Lung (tissue), 16 donors: ENCODE measurements around the gene ATRX. TPM values are rescaled to one million over a fixed set of nuclear protein-coding genes. Genes with fewer than 3 reads are reported as not detected.
"Not testable (repeated sequence)": the region's sequence is repeated elsewhere in the genome, so short reads cannot be mapped to it uniquely, and the experiment has no call there.

ENCODE experiments used
- ATAC-seq: fragments of 200-7000 bp; cut with Tn5 transposase; one replicate; pipeline ENCODE4 v1.9.1; 2020; ENCODE audit warnings: moderate number of reproducible peaks; ENCODE audit not compliant: insufficient read depth, low FRiP score
- DNase-seq, 3 donors: peaks; one replicate each; pipeline ENCODE4 v3.0.0-alpha.2; 2013 to 2017
- H3K27ac ChIP-seq, 2 donors: one replicate each; pipeline ENCODE4 v1.5.1; 2013; ENCODE audit warnings: mild to moderate bottlenecking in 2 of 2, moderate library complexity in 2 of 2, control low read depth in 1 of 2, inconsistent platforms in 1 of 2, low read depth in 1 of 2, low read length in 1 of 2
- H3K27me3 ChIP-seq, 3 donors: one replicate each; pipeline ENCODE4 v1.5.1; 2013; ENCODE audit warnings: low read length in 2 of 3; ENCODE audit not compliant: control insufficient read depth in 3 of 3, insufficient read depth in 3 of 3
- H3K36me3 ChIP-seq, 4 donors: one replicate each; pipeline ENCODE4 v1.5.1; 2013; ENCODE audit warnings: low read length in 4 of 4, mild to moderate bottlenecking in 1 of 4, moderate library complexity in 1 of 4; ENCODE audit not compliant: control insufficient read depth in 4 of 4, insufficient read depth in 4 of 4
- H3K4me1 ChIP-seq, 5 donors: one replicate each; pipeline ENCODE4 v1.5.1; 2013; ENCODE audit warnings: low read length in 5 of 5, mild to moderate bottlenecking in 2 of 5, moderate library complexity in 1 of 5; ENCODE audit not compliant: control insufficient read depth in 5 of 5, insufficient read depth in 5 of 5
- H3K4me3 ChIP-seq: one replicate; pipeline ENCODE4 v1.5.1; 2013; ENCODE audit warnings: mild to moderate bottlenecking, control low read depth, moderate library complexity
- H3K9ac ChIP-seq, 2 donors: one replicate each; pipeline ENCODE4 v1.5.1; 2013; ENCODE audit warnings: low read length in 2 of 2, control low read depth in 1 of 2; ENCODE audit not compliant: insufficient read depth in 1 of 2
- H3K9me3 ChIP-seq, 4 donors: one replicate each; pipeline ENCODE4 v1.5.1; 2013; ENCODE audit warnings: low read length in 3 of 4, mild to moderate bottlenecking in 1 of 4, moderate library complexity in 1 of 4; ENCODE audit not compliant: control insufficient read depth in 4 of 4, insufficient read depth in 3 of 4
- WGBS, 2 donors: extraction: QIAGEN DNeasy Blood & Tissue Kit; methylation state at CpG; one replicate each; pipeline ENCODE4 v1.1.7; 2013; 5-methylcytosine and 5-hydroxymethylcytosine counted together
- long read RNA-seq, 5 donors: transcript quantifications; one replicate each; lab custom pipeline, GENCODE V29; 2026
- polyA plus RNA-seq, 2 donors: library from polyadenylated mRNA; stranded (reverse); fragments of 200-250 nt; gene quantifications; one replicate each; pipeline ENCODE4 v1.2.1, GENCODE V29; 2013
- total RNA-seq, 2 donors: library from RNA; depleted of rRNA in 1 of 2; stranded (reverse); fragments of >200 nt in 1 of 2; gene quantifications; one replicate each; pipeline ENCODE4 v1.2.1, GENCODE V29; 2014 to 2021
- TF ChIP-seq, protein P1 (sequence below): IDR thresholded peaks from 2 replicates; pipeline ENCODE4 v1.5.1; 2012; ENCODE audit warnings: mild to moderate bottlenecking; ENCODE audit errors: control extremely low read depth, extremely low read depth
- donor health status: control.
- donor health status: control.
- donor health status: Bipolar disorder and iron deficiency.
- donor health status: healthy.
- donor health status: DM: yes; HTN: yes; CAD: no.

ATRX gene, protein sequence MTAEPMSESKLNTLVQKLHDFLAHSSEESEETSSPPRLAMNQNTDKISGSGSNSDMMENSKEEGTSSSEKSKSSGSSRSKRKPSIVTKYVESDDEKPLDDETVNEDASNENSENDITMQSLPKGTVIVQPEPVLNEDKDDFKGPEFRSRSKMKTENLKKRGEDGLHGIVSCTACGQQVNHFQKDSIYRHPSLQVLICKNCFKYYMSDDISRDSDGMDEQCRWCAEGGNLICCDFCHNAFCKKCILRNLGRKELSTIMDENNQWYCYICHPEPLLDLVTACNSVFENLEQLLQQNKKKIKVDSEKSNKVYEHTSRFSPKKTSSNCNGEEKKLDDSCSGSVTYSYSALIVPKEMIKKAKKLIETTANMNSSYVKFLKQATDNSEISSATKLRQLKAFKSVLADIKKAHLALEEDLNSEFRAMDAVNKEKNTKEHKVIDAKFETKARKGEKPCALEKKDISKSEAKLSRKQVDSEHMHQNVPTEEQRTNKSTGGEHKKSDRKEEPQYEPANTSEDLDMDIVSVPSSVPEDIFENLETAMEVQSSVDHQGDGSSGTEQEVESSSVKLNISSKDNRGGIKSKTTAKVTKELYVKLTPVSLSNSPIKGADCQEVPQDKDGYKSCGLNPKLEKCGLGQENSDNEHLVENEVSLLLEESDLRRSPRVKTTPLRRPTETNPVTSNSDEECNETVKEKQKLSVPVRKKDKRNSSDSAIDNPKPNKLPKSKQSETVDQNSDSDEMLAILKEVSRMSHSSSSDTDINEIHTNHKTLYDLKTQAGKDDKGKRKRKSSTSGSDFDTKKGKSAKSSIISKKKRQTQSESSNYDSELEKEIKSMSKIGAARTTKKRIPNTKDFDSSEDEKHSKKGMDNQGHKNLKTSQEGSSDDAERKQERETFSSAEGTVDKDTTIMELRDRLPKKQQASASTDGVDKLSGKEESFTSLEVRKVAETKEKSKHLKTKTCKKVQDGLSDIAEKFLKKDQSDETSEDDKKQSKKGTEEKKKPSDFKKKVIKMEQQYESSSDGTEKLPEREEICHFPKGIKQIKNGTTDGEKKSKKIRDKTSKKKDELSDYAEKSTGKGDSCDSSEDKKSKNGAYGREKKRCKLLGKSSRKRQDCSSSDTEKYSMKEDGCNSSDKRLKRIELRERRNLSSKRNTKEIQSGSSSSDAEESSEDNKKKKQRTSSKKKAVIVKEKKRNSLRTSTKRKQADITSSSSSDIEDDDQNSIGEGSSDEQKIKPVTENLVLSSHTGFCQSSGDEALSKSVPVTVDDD (N-terminal part only)
- total RNA-seq (100 to 1,000 TPM in 1 of 2 donors, 10 to 100 TPM in 1; 61.7 to 208 TPM), polyA plus RNA-seq (10 to 100 TPM; 10.6 to 12.1 TPM)
- long read RNA-seq, donor 1, full-length matches to known transcripts = 8 of 49 reads
- long read RNA-seq, donor 1, partial matches to known transcripts = 41 of 49 reads
- long read RNA-seq, donor 1, other reads (novel, unspliced or antisense) = 0 of 49 reads
- long read RNA-seq, donor 2, partial matches to known transcripts = 10 of 12 reads
- long read RNA-seq, donor 2, other reads (novel, unspliced or antisense) = 0 of 12 reads
- long read RNA-seq, donor 3, transcript ATRX-207 (2 exons, 2,967 nt) = major isoform, 5 of 60 reads
- long read RNA-seq, donor 3, partial matches to known transcripts = 51 of 60 reads
- long read RNA-seq, donor 3, other reads (novel, unspliced or antisense) = 0 of 60 reads
- long read RNA-seq, donor 4, transcript ATRX-207 (2 exons, 2,967 nt) = major isoform, 5 of 29 reads
- long read RNA-seq, donor 4, partial matches to known transcripts = 21 of 29 reads
- long read RNA-seq, donor 4, other reads (novel, unspliced or antisense) = 0 of 29 reads
- long read RNA-seq, donor 5, partial matches to known transcripts = 64 of 73 reads
- long read RNA-seq, donor 5, other reads (novel, unspliced or antisense) = 0 of 73 reads

DNA sequence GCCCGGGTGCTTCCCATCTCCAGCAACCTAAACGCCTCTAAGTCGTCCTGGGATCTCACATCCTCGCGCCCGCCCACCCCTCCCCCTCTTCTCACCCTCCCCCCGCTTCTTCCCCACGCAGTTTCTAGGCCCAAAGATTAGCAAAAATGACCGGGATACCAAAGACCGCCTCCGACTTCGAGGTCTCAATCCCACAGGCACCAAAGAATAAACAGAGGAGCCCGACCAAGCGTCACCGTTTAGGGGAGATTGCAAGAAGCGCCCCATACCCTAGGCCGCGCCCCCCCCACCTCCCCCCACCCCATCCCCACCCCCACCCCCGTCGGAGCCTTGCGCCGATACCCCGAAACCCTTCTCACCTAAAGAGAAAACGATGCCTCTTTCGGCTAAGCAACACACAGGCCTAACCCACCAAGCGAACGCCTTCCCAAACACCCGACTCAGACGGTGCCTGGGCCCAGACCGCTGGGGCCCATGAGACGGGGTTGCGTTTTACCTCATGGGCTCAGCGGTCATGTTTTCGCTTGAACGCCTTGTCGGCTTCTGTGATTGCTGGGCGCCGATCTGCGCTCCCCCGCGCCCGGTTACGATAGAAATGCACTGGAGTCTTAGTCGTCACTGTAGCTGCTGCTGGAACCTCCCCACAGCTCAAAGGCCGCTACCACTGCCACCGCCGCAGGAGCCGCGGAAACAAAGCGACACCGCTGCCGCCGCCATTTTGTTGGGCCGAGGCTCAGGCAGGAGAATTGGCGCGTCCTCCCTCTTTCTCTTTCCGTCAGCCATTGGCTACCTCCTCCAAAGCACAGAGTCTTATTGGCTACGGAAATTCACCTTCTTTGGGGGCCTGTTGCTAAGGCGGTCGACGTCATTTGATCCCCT is at the start of gene ATRX:
Gene ATRX (minus strand): TSS at position 731 of the 879 bp plus-strand sequence. CDS start 215 bp downstream, at position 516.
- ATAC-seq = peak; percentile 76
- H3K36me3 ChIP-seq = no peaks in the 10 kb centered on the region
- H3K27ac ChIP-seq = peak within 1 kb of the TSS; percentile 84 to 96
- no peaks in the 10 kb centered on the region for H3K9me3 ChIP-seq
- H3K4me3 ChIP-seq = peak within 1 kb of the TSS; percentile 65
- H3K9ac ChIP-seq = peak within 1 kb of the TSS; percentile 90
- WGBS, 2 donors = 0 to 31% methylated on average over 42 to 61 of the region's 61 CpGs
- H3K27me3 ChIP-seq = no peaks in the 10 kb centered on the region
- peak; percentile 88 to 94 (median 91) for DNase-seq
- TF ChIP-seq, protein P1, sequence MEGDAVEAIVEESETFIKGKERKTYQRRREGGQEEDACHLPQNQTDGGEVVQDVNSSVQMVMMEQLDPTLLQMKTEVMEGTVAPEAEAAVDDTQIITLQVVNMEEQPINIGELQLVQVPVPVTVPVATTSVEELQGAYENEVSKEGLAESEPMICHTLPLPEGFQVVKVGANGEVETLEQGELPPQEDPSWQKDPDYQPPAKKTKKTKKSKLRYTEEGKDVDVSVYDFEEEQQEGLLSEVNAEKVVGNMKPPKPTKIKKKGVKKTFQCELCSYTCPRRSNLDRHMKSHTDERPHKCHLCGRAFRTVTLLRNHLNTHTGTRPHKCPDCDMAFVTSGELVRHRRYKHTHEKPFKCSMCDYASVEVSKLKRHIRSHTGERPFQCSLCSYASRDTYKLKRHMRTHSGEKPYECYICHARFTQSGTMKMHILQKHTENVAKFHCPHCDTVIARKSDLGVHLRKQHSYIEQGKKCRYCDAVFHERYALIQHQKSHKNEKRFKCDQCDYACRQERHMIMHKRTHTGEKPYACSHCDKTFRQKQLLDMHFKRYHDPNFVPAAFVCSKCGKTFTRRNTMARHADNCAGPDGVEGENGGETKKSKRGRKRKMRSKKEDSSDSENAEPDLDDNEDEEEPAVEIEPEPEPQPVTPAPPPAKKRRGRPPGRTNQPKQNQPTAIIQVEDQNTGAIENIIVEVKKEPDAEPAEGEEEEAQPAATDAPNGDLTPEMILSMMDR = no peak
- peaks cover 0 to 4% (median 0%) of the 10 kb centered on the region in 5 donors for H3K4me1 ChIP-seq

DNA sequence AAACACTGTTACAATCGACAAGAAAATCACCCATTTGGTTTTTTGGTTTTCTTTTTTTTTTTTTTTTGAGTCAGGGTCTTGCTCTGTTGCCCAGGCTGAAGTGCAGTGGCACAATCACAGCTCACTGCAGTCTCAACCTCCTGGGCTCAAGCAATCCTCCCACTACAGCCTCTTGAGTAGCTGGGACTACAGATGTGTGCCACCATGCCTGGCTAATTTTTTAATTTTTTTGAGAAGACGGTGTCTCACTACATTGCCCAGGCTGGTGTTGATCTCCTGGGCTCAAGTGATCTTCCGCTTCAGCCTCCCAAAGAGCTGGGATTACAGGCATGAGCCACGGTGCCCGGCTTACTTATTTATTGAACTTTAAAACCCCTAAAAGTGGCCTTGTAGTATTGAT is 45.5 kb upstream of the ATRX start:
- H3K4me3 ChIP-seq, H3K9me3 ChIP-seq, ATAC-seq, H3K4me1 ChIP-seq, DNase-seq, H3K27ac ChIP-seq, H3K9ac ChIP-seq, H3K27me3 ChIP-seq, H3K36me3 ChIP-seq: not testable (repeated sequence)
- WGBS, 2 donors = 83 to 99% methylated on average over 5 of the region's 5 CpGs

DNA sequence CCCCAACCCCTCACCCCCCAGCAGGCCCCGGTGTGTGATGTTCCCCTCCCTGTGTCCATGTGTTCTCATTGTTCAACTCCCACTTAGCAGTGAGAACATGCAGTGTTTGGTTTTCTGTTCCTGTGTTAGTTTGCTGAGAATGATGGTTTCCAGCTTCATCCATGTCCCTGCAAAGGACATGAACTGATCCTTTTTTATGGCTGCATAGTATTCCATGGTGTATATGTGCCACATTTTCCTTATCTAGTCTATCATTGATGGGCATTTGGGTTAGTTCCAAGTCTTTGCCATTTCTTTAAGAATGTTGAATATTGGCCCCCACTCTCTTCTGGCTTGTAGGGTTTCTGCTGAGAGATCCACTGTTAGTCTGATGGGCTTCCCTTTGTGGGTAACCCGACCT is 36.0 kb upstream of the ATRX start:
- H3K9me3 ChIP-seq, H3K36me3 ChIP-seq, H3K9ac ChIP-seq, ATAC-seq, H3K27ac ChIP-seq, H3K4me3 ChIP-seq, DNase-seq, H3K27me3 ChIP-seq, H3K4me1 ChIP-seq: not testable (repeated sequence)
- WGBS, 2 donors = 95 to 97% methylated on average over 2 of the region's 2 CpGs
